Activated gamma-delta T cell (primary cell): ENCODE measurements around the gene IKZF1.

Experiments
- DNase-seq: peaks from one replicate; lab custom pipeline; 2025; lab: John Stamatoyannopoulos, UW

The IKZF1 gene

DNA sequence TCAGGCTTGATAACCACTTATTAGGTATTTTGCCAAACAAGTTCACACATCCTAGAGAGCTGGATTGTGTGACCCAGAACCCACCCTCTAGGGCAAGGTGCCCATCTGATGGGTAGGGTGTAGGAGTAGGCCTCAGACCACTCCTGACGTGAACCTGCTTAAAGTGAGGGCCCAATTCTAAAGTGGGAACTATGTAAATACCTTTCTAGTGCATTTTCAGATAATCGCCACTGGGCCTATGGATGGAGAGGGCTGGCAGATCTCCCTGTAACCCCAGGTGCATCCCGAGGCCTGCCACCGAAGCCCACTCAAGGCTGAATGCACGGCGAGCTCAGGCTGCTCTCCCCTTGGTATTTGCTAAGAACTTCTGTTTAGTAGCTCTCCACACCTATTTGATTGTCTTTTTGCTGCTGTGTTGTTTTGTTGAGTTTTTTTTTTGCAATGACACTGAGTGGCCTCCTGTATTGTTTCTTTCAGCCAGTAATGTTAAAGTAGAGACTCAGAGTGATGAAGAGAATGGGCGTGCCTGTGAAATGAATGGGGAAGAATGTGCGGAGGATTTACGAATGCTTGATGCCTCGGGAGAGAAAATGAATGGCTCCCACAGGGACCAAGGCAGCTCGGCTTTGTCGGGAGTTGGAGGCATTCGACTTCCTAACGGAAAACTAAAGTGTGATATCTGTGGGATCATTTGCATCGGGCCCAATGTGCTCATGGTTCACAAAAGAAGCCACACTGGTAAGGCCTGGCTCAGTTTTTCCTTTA, 71.7 kb downstream of the IKZF1 start:
- no peak for DNase-seq

DNA sequence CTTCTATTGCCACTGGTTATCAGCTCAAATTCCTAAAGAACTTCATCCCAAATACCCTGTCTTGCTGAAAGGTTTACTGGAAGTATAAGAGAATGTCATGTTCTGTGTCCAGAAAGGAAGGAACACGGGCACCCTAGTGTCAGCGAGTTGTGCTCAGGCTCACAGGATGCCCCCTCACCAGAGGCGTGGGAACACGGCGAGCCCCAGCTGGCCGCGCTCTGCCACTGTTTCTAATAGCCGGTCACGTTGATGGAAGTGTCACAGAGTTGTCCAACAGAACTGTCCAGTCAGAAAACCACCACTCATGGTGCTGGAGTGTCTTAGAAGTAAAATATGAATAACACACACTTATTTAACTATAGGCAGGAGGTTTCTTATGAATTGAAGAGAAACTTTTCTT, 72.8 kb downstream of the IKZF1 start:
- no peak for DNase-seq

DNA sequence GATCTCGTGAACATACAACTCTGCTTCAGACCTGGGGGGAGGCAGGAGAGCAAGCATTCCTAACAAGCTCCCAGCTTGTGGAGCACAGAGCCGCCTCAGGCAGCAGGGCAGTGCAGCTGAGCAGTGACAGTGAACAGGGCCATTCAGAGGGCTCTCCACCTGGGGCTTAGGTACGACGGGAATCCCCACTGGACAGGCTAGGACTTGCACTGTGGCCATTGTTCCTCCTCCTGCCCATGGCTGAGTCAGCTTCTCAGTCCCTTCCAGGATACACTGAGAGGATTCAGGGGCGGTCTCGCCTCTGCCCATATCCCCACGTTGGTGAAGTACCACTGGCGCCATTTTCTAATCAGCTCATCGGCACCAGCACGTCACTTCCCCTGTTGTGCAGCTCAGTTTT, 74.6 kb downstream of the IKZF1 start:
- no peak for DNase-seq

DNA sequence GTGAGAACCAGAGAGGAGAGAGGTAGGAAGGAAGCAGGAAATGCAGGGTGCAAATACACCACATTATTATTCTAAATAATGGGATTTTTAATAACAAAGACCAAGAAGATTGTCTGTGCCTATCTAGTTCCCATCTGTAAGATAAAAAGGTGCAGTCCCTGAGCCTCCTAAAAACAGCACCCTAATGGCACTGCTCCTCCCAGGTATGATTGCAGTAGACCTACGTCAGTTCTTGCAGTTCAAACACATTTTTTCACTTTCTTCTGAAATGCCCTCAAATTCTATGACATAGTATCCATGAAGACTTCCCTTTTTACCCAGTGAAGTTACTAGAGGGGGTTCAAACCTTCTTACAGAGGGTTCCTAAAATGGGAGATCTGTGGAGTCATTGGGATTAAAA, 75.0 kb downstream of the IKZF1 start:
- no peak for DNase-seq

DNA sequence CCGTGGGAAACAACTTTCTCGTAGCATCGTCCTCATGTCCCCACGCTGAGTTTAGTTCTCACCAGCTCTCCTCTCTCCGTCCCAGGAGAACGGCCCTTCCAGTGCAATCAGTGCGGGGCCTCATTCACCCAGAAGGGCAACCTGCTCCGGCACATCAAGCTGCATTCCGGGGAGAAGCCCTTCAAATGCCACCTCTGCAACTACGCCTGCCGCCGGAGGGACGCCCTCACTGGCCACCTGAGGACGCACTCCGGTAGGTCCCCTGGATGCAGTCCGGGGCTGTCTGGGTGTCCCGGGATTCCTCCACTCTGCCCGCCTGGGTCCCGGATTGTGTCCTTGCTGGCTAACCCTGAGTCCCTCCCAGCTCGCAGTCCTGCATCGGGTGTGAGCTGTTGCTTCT, 77.9 kb downstream of the IKZF1 start:
- no peak for DNase-seq

DNA sequence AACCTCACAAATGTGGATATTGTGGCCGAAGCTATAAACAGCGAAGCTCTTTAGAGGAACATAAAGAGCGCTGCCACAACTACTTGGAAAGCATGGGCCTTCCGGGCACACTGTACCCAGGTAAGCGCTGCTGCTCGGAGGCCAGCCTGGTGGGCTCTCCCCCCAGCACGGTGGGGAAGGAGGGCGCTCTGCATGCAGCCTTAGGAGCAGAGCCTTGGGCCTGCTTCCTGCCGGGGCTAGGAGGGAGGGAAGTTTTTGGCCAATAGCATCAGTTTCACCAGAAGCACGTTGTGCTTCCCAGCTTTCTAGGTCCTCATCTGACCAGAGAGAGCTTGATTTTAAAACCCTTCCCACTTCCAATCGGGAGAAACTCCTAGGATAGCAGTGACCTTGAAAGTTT, 82.8 kb downstream of the IKZF1 start:
- DNase-seq, result no peak

DNA sequence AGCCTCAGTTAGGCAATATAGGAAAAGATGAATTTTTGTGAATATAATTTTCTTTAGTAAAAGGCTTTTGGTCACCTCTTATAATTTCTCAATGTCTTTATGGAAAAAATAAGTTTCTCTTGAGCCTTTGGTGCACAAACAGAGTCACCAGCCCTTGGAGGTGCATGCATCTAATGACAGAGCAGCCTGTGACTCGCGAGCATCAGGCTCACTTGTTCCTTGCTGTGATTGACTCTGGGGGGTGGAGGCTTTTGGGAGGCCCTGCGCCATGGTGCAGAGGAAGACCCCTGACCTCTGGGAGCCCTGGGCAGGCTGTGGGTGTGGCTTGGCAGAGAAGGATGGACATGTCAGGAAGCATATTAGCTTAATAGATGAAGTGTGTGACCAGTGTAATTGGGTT, 85.4 kb downstream of the IKZF1 start:
- no peak for DNase-seq

DNA sequence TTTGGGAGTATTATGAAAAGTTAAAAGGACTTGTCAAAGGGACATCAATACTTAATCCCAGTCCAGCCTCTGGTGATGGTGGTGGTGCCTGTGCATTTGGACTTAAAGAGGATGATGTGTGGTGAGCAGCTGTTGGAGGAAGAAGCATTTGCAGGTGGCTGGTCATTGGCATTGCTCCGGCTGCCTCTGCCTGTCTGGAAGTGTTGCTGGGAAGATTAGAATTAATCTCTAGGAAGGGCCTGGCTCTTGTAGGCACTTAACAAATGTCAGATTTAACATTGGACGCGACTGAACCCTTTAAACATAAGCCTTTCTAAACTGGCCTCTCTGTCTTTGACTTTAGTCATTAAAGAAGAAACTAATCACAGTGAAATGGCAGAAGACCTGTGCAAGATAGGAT, 86.9 kb downstream of the IKZF1 start:
- no peak for DNase-seq

DNA sequence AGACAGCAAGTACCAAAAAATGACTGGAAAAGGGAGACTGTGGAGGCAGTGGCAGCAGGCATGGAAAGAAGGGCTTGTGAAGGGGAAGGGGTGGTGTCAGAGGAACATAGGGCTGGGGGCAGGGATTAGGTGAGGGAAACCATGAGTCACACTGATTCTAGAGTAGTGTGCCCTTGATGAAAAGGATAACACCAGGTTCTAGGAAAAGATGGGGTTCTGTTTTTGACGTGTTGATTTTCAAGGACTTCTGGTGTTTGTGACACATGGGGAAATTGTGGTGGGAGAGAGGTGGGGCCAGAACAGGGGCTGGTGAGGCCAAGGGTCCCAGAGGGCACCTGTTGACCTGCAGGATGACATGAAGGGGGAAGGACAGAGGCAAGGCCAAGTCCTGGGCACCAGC, 88.6 kb downstream of the IKZF1 start:
- DNase-seq, result no peak

DNA sequence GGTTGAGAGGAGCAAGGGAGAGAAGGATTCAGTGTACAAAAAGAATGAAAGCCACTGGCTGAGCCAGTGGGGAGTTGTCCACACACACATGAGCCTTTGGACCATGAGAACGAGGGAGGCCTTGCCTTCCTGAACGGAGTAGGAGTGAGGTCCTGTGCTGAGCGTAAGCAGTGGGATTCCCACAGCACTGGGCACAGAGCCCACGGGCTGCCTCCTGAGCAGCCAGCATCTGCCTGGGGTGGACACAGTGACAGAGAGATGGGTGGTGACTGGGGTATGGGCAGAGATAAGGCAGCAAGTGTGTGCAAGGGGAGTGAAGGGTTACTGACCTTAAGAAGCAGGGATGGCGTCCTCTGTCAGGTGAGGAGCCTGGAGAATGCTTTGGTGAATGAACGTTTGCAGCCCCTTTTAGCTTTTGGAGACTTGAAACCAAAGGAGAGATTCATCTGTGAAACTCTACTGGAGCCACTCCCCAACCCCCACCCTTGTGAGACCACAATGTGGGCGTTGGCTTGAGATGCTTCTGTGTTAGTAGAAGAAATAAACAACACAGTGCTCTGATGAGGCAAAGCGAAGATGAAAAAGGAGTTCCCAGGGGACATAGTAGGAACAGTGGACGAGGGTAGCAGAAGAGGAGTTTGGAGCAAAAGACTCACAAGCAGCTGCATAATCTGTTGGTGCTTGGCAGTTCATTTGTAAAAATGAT, 89.2 kb downstream of the IKZF1 start:
- no peak for DNase-seq

DNA sequence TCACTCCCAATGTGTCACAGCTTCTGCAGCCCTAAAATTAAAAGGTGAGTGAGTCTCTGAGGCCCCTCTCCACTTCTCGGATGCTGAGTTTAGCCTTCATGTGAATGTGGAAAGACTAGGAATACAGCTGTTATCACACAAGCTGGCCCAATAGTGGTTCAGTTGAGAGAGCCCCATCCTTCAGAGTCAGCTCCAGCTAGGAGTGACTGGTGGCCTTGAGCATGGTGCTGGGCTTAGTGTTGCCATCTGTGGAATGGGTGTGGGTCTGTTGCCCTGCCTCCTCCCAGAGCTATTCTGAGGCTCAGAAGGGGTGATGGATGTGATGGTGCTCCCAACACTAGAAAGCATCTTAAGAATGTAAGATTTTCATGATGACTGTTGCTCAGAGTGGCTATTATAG, 89.8 kb downstream of the IKZF1 start:
- DNase-seq, result no peak

DNA sequence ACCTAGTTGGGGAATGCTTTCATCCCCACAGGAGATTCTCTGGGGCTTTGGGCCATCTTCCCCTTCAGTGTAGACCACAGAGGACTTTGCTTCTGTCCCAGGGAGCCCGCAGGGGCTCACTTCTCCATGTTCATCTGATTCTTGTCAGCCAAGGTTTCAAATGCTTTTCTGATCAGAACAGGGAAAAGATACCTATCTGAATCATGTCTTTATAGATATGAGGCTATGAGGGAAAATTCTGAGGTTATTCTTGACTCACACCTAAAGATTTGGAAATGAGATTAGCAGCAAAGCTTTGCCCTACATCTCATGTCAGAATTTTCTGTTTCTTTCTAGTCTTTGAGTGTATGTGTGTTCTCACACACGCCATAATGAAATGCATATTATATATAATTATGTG, 92.3 kb downstream of the IKZF1 start:
- DNase-seq, result no peak

DNA sequence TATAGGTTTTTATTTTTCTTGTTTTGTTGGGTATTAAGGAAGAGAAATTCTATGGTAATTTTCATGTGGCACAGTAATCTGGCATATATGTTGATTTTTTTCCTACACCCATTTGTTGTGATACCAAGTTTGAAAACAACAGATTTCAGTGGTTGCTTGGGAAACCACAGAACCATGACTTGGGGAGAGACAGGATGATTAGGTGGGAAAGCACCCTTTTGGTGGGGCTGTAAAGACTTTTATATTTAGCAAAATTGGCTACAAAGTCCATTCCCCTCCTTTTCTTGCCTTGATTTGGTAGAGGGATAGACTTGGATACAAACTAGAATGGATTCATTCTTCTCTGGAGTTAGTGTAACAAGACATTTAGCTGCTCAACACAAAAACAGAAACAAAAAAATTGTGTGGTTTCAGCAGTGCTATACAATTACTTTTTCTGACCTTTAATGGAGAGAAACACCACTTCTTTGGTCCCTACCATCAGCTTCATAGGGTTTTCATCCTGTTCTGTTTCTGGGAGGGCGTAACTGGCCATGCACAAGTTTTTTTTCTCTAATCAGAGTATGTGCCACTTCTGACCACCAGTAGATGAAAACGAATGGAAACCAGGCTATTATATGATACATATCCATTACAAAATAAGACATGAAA, 92.9 kb downstream of the IKZF1 start:
- no peak for DNase-seq

DNA sequence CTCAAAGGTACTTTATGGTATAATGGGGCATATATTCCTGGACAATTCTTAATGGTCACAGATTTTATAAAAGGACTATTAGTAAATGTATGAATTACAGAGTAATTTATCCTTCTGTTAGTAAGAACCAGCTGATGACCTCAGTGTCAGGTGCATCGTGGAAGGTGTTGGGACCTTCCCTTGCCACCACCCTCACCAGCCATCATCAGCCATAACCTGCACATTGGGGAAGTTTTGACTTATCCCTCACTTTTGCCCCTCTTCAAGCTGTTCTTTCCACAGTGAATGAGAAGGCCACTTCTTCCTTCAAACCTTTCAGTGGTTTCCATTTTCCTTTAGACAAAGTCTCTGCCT, 93.4 kb downstream of the IKZF1 start:
- DNase-seq, result no peak

DNA sequence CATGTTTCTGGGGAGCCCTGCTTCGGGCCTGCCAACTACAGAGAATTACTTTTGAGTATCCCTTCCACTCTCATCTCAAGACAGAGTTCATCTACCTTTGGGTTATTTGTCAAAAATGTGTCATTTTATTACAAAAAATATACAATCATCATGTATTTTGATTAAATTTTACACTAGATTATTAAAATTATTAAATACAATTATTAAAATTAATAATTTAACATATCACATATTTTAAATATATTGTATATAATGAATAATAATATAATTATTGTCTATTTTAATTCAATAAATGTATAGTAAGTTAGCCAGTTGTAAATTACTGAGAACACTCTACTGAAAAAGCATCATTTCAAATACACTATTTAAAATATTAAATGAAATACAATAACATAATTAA, 94.7 kb downstream of the IKZF1 start:
- DNase-seq, result no peak

DNA sequence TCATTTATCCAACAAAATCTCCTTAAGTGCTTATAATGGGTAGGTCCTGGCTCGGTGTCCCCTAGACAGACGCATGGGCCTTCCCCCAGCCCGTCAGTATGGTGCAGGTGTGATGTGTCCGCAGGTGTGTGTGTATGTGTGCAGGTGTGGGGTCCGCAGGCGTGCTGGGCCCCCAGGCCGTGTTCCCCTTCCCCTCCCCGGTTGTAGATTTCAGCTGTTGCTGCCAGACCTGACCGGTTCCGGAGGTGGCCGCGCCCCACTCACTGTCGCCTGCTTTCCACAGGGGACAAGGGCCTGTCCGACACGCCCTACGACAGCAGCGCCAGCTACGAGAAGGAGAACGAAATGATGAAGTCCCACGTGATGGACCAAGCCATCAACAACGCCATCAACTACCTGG, 95.1 kb downstream of the IKZF1 start:
- DNase-seq, result no peak

DNA sequence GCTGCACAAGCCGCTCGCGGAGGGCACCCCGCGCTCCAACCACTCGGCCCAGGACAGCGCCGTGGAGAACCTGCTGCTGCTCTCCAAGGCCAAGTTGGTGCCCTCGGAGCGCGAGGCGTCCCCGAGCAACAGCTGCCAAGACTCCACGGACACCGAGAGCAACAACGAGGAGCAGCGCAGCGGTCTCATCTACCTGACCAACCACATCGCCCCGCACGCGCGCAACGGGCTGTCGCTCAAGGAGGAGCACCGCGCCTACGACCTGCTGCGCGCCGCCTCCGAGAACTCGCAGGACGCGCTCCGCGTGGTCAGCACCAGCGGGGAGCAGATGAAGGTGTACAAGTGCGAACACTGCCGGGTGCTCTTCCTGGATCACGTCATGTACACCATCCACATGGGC, 95.6 kb downstream of the IKZF1 start:
- DNase-seq, result no peak

DNA sequence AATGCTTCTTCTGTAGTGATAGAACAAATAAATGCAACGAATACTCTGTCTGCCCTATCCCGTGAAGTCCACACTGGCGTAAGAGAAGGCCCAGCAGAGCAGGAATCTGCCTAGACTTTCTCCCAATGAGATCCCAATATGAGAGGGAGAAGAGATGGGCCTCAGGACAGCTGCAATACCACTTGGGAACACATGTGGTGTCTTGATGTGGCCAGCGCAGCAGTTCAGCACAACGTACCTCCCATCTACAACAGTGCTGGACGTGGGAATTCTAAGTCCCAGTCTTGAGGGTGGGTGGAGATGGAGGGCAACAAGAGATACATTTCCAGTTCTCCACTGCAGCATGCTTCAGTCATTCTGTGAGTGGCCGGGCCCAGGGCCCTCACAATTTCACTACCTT, 99.9 kb downstream of the IKZF1 start:
- DNase-seq, result no peak

DNA sequence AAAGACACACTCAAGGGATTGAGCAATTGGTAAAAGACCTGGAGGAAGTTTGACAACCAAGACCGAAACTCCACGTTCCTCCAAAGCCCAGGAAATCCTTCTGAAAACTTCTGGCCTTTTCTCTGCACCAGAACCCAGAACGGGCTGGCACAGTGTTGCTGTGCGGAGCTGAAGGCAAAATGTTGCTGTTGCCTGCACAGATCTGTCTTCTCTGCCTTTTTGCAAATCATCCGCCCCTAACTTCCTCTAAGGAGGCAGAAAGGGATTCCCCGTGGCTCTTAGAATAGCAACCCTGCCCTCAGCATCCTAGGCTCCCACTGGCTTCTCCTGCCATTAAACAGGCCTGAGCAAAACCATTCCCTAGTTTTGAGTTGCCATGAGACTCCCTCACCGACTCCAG, 100.7 kb downstream of the IKZF1 start:
- no peak for DNase-seq

DNA sequence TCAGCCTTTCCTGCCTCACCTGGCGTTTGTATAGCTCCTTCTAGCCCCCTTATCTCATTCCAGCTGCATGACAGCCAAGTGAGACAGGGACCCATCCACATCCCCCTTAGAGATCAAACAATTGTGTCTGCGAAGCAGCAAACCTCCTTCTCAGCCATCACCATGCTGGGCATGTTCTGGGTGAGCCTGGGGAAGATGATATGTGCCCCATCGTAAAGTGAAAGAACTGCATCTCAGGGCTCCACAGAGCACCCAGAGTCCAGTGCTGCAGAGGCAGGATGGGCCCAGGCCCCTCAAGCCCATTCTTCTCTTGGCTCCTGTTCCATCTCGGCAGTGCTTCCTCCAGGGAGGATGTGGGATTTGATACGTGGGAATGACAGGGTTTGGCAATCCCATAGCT, 102.4 kb downstream of the IKZF1 start:
- DNase-seq, result no peak

DNA sequence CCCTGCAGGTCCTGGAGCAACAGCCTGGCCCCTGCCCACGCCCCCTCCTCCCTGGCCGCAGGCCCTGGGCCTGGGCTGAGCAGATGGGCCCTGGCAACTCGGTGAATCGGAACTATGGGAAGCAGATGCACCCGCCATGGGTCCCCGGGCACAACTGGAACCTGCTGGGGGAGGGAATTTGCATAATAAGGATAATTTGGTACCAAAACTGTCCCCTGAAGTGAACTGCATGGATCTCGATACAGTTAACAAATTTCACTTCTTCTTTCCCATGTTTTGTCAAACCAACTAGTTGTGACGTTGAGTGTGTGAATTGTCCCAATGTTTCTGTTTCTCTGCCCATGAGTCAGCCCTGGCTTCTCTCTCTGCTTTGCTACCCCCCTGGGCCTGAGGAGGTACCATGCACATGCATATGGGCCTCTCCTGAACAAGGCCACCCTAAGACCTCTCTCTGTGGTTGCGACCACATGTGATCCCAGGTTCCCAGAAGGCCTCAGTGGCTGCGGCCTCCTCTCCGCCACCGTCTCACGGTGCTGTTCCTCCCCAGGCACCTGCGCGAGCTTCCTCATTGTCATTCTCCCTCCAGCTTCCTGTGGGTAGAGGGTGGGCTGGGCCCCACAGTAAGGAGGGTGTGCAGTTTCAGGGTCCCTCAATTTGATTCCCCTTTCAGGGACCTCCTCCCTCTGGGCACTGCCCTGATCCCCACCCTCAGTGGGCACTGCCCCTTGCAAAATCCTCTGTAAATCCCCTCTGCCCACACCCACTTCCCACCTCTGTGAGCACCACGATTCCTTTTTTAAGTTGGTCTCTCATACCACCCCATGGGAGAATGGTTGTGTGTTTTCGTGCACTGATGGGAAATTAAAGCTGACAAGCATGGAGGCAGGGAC, 105.6 kb downstream of the IKZF1 start:
- no peak for DNase-seq

DNA sequence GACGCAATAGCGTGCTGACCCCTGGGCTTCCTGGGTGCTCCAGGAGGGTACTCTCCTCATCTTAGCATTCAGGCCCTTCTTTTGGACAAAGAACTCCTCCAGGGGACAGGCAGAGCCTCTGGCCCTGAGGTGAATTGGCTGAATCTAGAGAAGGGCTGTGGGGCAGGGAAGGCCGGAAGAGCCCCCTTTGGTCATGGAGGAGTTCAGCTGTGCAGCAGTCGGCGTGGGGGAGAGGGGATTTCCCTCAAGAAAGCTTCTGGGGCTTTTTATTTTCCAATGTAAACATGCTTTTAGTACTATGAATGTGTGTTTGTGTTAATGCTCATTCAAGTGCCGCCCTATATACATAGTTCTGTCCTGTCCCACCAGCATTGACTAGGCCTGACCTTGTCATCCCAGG, 106.8 kb downstream of the IKZF1 start:
- no peak for DNase-seq
